GM21423 (cell line): ENCODE measurements around the gene ANKRD28.
"Not testable (repeated sequence)": the region's sequence is repeated elsewhere in the genome, so short reads cannot be mapped to it uniquely, and the experiment has no call there.

Experiments used
- ATAC-seq: cut with Tn5 transposase; IDR thresholded peaks from one replicate; pipeline ENCODE4 v1.9.1; 2021; ENCODE audit warnings: mild to moderate bottlenecking, moderate library complexity; ENCODE audit not compliant: unreplicated experiment

ANKRD28 gene

DNA sequence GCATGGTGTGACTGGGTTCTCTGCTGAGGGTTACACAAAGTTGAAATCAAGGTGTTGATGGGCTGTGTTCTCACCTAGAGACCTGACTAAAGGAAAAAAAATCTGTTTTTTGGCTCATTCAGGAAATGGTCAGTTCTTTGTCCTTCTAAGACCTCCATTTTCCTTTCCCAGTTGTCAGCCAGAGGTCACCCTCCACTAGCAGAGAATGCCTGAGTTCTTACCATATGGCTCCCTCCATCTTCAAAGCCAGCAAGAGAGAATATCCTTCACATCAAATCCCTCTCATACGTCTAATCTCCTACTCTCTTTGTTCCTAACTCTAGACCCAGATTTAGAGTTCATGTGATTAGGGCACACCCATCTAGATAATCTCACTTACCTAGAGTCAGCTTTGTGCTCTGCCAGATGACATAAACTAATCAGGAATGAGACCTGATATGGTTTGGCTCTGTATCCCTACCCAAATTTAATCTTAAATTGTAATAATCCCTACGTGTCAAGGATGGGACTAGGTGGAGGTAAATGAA lies 19.4 kb downstream of the ANKRD28 start:
- no peak for ATAC-seq

DNA sequence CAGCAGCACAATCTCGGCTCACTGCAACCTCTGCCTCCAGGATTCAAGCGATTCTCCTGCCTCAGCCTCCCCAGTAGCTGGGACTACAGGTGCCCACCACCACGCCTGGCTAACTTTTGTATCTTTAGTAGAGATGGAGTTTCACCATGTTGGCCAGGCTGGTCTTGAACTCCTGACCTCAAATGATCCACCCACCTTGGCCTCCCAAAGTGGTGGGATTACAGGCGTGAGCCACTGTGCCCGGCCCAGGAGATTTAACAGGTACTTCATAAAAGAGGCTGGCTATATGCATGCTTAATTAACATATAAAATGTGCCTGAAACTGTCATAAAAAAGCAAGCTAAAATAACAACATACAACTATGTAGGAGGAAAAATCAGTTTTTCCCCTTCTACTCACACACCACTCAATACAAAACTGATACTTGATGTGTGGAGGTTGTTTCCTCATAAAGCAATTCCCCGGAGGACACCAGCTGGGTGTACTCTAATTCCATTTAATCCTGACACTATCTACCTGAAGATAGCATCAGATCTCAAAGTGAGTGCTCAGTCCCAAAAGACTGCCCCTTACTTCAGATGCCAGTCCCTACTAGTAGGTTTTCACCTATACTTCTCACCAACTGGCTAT lies 22.7 kb downstream of the ANKRD28 start:
- not testable (repeated sequence) for ATAC-seq

DNA sequence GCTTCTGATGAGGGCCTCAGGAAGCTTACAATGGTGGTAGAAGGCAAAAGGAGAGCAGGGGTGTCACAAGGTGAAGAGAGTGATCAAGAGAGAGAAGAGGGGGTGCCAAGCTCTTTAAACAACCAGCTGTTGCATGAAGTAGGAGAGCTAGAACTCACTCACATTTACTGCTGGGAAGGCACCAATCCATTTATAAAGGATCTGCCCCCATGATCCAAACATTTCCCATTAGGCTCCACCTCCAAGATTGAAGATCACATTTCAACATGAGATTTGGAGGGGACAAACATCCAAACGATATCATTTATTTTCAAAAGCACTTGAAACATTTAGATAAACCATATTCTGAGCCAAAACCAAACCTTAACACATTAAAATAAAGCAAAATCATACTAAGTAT lies 26.3 kb downstream of the ANKRD28 start:
- no peak for ATAC-seq

DNA sequence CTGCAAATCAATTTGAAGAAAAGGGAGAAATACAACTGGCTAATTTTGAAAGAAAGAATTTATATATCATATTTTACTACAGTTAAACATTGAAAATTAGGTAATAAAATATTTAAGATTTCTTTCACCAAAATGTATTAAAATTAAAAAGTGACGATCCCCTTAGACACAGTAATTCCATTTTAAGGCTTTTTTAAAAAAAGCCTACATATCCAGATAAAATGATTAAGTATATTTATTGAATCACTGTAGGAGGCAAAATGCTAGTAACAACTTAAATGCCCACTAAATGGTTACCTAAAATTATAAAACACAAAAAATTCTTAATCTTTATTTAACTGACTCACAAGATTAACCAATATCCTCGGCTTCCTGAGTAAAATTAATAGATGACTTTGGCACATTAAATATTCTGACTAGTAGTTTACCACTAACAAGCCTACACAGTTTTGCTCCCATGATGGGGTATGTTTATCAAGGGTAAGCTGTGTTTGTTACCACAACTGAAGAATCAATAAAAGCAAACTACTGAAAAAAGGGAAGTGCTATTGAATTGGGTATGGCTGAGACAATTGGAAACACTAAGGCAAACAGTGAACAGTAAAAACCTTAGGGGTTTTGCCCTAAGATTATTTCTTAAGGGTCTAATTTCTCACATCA lies 28.4 kb downstream of the ANKRD28 start:
- peak; percentile 35 for ATAC-seq

DNA sequence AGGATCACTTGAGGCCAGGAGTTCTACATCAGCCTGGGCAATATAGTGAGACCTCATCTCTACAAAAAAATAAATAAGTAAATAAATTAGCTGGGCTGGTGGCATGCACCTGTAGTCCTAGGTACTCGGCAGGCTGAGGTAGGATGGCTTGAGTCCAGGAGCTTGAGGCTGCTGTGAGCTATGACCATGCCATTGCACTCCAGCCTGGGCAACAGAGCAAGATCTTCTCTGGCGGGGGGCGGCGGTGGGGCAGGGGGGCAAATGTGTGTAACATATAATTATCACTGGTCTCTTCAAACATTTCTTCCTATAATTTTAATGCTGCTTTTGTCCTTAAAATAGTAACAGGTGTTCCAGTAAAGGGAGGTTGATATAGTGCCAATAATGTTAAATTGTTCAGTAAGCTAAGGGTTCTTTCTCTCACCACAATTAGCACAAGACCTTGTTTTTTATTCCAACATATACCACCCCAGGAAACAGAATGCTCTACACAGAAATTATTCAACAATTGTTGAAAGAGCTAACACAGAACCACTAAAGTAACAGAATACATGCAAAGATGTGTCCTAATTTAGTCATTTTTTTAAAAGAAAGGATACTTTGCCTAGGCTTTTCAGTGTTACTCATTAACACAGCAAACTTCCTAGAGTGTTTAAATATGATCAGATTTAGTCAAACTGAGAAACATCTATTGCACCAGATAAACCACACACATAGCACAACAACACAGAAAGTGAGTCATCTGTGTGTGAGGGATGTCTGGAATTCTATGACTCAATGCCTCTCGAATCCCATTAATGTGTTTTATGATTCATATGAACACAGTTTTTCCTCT lies 29.1 kb downstream of the ANKRD28 start:
- ATAC-seq = peak; percentile 90

DNA sequence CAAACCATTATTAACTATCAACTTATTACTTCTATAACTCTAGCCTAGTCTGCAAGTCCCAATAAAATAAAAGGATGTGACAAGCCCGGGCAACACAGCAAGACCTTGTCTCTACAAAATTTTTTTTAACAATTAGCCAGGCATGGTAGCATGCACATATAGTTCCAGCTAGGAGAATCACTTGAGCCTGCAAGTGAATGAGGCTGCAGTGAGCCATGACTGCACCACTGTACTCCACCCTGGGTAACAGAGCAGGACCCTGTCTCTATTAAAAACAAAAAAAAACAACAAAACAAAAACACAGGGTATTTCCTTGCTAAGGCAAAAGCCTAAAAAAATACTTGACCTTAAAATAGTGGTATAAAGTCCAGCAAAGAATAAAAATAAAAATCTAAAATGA lies 31.4 kb downstream of the ANKRD28 start:
- ATAC-seq = no peak

DNA sequence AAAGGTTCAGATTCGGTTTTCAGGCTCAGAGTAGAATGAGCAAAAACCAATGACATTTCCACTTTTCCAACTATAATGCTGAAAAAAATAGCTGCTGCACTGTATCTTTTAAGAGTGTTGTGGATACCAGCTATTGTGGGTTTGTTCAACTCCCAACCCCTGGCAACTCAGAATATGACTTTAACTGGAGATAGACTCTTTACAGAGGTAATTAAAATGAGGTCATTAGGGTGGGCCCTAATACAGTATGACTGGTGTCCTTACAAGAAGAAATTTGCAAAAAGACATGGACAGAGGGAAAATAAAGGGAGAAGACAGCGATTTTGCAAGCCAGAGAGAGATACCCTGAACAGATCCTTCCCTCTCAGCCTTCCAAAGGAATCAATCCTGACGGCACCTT lies 39.5 kb downstream of the ANKRD28 start:
- ATAC-seq = no peak

DNA sequence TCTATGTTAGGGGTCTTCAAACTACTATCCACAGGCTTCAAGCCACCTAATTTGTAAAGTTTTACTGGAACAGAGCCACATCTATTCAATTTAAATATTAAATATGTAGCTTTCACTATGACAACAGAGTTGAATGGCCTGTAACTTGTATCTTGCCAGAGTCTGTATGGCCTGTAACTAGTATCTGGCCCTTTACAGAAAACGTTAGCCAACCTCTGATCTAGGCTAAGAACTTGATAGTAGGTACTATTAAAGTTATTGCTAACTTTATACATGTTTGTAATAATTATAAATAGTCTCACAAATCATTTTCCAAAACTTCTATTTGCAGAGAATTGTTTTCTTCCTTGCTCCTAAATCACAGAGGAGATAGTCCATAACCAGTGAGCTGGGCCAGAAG lies 40.0 kb downstream of the ANKRD28 start:
- ATAC-seq = no peak

DNA sequence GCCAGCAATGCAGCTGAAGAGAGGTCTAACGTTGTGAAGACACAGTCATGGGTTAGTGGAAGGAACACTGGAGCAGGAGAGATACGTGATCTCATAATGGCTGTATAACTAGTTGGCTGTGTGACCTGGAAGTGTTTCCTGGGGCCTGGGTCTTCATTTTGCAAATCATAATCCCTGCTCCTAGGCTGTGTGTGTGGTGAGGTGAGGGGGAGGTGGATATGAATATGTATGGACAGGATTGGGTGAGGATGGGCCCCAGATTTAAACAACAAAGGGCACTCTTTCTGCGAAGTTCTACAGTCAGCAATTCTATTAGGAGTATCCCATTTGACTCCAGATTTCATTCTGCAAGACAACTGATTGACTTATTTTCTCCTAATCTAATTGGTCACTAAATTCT lies 41.3 kb downstream of the ANKRD28 start:
- no peak for ATAC-seq

DNA sequence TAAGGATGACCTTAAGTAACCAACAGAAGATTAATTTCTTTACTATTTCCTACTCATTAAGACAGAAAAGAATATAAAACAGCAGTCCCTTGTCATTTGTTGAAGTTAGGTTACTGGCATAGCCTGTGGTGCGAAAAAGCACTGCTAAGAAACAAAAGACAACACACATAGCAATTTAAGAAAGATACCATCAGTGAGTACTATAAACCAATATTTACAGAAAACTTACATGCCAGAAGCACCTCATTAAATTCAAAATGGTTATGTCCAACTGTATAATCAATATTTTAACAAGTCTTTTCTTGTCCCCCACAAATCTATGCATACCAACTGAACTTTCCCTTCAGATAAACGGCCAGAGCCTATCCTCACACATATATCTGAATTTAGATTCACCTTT lies 42.0 kb downstream of the ANKRD28 start:
- no peak for ATAC-seq

DNA sequence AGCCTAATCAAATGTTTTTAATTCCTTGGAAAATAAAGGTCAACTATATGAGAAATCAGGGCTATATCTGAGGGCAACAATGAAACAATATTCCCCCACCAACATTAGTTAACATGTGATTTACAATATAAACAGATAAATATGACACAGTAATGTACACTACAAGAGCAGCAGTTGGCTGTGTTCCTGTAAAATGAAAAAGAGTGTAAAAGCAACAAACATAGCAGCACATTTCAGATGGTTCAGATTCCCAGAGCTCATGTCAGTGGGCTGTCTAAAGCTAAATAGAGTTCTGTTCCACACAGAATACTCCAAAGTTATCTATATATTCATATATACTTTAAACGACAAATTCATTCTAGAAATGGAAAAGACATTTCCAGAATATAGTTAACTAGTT lies 42.6 kb downstream of the ANKRD28 start:
- ATAC-seq = no peak

DNA sequence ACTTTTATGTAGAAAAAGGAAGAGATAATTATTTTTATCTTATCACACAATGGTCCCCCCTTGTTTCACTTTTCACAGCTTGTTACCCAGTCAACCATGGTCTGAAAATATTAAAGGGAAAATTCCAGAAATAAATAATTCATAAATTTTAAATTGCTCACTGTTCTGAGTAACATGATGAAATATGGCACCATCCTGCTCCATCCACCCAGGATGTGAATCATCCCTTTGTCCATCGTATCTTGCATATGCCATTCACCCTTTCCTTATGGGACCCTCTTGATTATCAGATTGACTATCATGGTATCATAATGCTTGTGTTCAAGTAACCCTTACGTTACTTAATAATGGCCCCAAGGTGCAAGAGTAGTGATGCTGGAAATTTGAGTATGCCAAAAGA lies 43.7 kb downstream of the ANKRD28 start:
- no peak for ATAC-seq

DNA sequence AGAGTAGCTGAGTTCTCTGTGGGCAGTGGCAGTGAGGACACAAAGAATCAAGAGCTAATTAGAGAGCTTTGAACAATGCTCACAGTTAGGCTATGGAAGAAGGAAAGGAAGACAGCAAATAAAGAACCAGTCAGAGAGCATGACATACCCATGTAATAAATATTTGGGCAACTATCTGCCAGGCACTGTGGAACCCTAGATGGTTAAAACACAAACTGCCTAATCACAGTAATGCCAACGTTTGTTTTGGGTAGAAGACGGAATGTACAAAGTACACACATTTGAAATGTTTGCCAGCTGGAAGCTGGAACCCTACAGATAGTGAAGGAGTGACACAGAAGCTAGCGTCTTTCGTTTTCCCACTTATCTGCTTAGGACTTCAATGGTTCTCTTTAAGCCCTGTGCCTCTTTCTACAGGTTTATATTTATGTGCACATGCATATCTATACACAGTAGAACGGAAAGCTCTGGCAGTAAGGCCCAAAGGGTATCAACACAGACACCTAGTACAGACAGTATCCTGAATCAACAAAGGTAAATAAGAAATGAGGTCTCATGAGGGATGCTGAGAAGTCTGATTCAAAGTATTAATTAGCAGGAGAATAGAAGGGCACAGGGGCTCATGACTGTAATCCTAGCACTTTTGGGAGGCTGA lies 44.6 kb downstream of the ANKRD28 start:
- no peak for ATAC-seq

DNA sequence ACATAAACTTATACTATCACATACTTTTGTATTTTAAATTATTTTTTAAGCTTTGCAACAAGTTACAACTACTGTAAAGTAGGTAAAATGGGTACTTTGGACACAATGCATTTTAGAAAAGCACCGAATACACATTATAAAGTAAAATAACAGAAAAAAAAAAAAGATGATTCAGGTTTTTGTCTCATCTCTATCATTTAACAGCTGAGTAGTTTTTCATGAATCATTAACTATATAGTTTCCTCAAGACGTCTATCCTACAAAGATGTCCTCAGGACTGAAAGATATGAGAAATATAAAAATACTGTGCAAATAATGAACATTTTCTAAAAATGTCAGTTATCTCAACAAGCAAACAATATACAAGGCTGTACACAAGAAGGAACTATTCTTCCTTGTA lies 46.9 kb downstream of the ANKRD28 start:
- no peak for ATAC-seq

DNA sequence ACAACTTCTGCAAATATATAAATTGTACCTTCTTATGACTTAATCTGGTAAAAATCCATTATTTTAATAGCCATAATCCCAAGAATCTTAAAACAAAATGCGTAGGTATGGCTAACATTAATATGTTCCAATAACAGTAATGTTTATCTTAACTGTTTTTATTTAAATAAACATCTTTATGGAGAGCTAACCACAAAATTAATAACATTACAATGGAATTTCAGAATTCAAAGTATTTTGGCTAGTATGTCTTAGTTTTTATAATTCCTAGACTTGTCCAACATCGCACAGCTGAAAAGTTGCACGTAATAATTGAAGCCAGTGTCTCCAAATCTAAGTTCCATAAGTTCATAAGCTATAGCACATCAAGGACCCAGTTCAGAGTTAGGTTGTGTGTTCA lies 47.6 kb downstream of the ANKRD28 start:
- no peak for ATAC-seq

DNA sequence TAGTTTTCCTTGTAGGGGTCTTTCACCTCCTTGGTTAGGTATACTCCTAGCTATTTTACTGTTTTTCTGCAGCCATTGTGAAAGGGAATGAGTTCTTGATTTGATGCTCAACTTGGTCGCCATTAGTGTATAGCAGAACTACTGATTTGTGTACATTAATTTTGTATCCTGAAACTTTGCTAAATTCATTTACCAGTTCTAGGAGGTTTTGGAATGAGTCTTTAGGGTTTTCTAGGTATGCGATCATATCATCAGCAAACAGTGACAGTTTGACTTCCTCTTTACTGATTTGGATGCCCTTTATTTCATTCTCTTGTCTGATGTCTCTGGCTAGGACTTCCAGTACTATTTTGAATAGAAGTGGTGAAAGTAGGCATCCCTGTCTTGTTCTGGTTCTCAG lies 51.9 kb downstream of the ANKRD28 start:
- not testable (repeated sequence) for ATAC-seq

DNA sequence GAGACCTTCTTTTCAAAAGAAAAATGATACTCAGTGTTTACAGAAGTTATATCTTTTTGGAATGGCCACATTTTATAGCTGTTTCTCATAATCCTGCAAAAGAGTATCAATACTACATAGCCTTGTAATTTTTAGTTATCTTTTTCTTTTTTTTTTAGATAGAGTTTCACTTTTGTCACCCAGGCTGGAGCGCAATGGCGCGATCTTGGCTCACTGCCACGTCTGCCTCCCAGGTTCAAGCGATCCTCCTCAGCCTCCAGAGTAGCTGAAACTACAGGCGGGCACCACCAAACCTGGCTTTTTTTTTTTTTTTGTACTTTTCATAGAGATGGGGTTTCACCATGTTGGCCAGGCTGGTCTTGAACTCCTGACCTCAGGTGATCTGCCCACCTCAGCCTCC lies 53.6 kb downstream of the ANKRD28 start:
- no peak for ATAC-seq

DNA sequence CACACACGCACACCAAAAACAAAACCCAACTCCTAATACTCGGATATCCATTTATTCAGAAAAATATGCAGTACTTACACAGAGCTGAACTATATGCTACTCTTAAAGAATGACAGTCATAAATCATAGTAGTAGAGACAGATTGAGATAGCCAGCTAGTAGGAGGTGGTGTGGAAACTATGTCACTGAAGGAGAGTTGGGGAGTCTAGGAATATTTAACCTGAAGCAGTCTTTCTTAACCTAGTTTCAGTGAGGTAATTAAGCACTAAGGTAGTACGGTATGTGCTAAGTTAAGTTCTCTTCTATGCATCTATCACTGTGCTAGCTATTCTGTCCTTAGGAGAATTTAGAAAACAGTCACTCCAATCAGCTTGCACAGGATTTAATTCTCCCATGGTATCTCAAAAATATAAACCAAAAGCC lies 54.2 kb downstream of the ANKRD28 start:
- no peak for ATAC-seq

DNA sequence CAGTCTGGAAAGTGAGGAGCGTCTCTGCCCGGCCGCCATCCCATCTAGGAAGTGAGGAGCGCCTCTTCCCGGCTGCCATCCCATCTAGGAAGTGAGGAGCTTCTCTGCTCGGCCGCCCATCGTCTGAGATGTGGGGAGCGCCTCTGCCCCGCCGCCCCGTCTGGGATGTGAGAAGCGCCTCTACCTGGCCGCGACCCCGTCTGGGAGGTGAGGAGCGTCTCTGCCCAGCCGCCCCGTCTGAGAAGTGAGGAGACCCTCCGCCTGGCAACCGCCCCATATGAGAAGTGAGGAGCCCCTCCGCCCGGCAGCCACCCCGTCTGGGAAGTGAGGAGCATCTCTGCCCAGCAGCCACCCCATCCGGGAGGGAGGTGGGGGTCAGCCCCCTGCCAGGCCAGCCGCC lies 55.5 kb downstream of the ANKRD28 start:
- not testable (repeated sequence) for ATAC-seq

DNA sequence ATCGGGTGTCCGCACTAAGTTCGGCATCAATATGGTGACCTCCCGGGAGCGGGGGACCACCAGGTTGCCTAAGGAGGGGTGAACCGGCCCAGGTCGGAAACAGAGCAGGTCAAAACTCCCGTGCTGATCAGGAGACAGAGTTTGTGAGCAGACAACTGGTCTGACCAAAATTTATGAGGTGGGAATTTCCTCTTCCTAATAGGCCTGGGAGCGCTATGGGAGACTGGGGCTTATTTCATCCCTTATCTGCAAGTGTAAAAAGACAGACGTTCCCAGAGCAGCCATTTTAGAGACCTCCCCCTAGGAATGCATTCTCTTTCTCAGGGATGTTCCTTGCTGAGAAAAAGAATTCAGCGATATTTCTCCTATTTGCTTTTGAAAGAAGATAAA lies 59.2 kb downstream of the ANKRD28 start:
- ATAC-seq = not testable (repeated sequence)

DNA sequence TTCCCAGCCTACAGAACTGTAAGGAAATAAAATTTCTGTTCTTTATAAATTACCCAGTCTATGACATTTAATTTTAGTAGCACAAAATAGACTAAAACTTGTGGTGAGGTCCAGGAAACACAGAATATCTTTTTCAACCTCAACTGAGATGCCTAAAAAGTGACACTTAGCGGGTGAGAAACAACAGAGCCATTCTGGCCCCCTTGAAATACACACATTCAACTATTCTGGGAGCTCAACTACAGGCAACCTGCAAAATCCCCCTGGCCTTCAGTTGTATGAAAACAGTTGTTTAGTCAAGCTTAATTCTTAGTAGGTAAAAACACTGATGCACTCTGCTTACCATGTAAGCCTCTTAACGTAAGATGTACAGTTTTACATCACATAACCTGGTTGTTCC lies 66.8 kb downstream of the ANKRD28 start:
- no peak for ATAC-seq
